ENCODE results near the gene PHLDB2. TPM values are rescaled to one million over a fixed set of nuclear protein-coding genes. Genes with fewer than 3 reads are reported as not detected.

The PHLDB2 gene
- total RNA-seq, 2 experiments from 2014 or later, result 1.2 to 2.4 TPM

GRCh38 chr3:112017091-112017490 is 158.0 kb downstream of the PHLDB2 start:
- intact Hi-C loops (cut with micrococcal nuclease), result no loop called here
- no peaks in the 10 kb centered on the region for H3K36me3 Mint-ChIP-seq (ENCODE audit: low read depth)
- no peak overlapping the region for H3K27ac Mint-ChIP-seq
- no peak for TF ChIP-seq CTCF (IDR thresholded peaks at IDR 0.05)
- ATAC-seq (no peak), DNase-seq (no peak)
- peaks cover 21% of the 10 kb centered on the region for H3K4me1 Mint-ChIP-seq (ENCODE audit: low read depth)
- ChIA-PET CTCF (interaction anchor here (1.0 to 8.4 kb wide), 7 partner anchors 14 to 301 kb away, joined by 3 to 477 read pairs (median 74); partner anchors contain the start of genes ABHD10 and TAGLN3), POLR2A (no interaction called here)
- H3K4me3 Mint-ChIP-seq, result no peak overlapping the region
- no peaks in the 10 kb centered on the region for H3K27me3 Mint-ChIP-seq
- H3K9me3 Mint-ChIP-seq, result peaks cover 2% of the 10 kb centered on the region

GRCh38 chr3:112018712-112019111 is 159.6 kb downstream of the PHLDB2 start:
- intact Hi-C loops (cut with micrococcal nuclease), result no loop called here
- Mint-ChIP-seq H3K36me3 (ENCODE audit: low read depth) (no peaks in the 10 kb centered on the region), H3K4me3 (no peak overlapping the region)

GRCh38 chr3:112019716-112020115 is 160.7 kb downstream of the PHLDB2 start:
- no peak for DNase-seq
- intact Hi-C loops (cut with micrococcal nuclease), result no loop called here
- no peak overlapping the region for H3K4me3 Mint-ChIP-seq
- no peak for ATAC-seq
- H3K27me3 Mint-ChIP-seq, result no peaks in the 10 kb centered on the region
- TF ChIP-seq CTCF (IDR thresholded peaks at IDR 0.05), result no peak
- no peaks in the 10 kb centered on the region for H3K36me3 Mint-ChIP-seq (ENCODE audit: low read depth)
- ChIA-PET POLR2A (no interaction called here), CTCF (interaction anchor here (0.6 kb wide), 1 partner anchor 46 kb away, joined by 3 read pairs; no protein-coding TSS in a partner anchor)
- H3K27ac Mint-ChIP-seq, result no peak overlapping the region
- peaks cover 2% of the 10 kb centered on the region for H3K9me3 Mint-ChIP-seq
- H3K4me1 Mint-ChIP-seq (ENCODE audit: low read depth), result peaks cover 7% of the 10 kb centered on the region

More at GRCh38 chr3:112018712-112019111, 159.6 kb downstream of the PHLDB2 start:
- no peak for TF ChIP-seq CTCF (IDR thresholded peaks at IDR 0.05)
- ChIA-PET POLR2A (no interaction called here), CTCF (interaction anchor here (6.7 kb wide), 1 partner anchor 24 kb away, joined by 74 read pairs; no protein-coding TSS in a partner anchor)
- DNase-seq, result no peak
- Mint-ChIP-seq H3K9me3 (peaks cover 2% of the 10 kb centered on the region), H3K27me3 (no peaks in the 10 kb centered on the region), H3K27ac (no peak overlapping the region), H3K4me1 (ENCODE audit: low read depth) (peaks cover 11% of the 10 kb centered on the region)
- ATAC-seq, result no peak

- intact Hi-C loops (cut with micrococcal nuclease), result no loop called here
- Mint-ChIP-seq H3K4me3 (no peak overlapping the region), H3K4me1 (ENCODE audit: low read depth) (peaks cover 7% of the 10 kb centered on the region), H3K27ac (no peak overlapping the region), H3K9me3 (peaks cover 2% of the 10 kb centered on the region), H3K36me3 (ENCODE audit: low read depth) (no peaks in the 10 kb centered on the region), H3K27me3 (no peaks in the 10 kb centered on the region)
- ATAC-seq, result no peak
- POLR2A ChIA-PET, result no interaction called here
- DNase-seq, result no peak
- TF ChIP-seq CTCF (IDR thresholded peaks at IDR 0.05), result no peak
- CTCF ChIA-PET, result interaction anchor here (1.0 kb wide), 1 partner anchor 23 kb away, joined by 5 read pairs; no protein-coding TSS in a partner anchor
These were observed 161.6 kb downstream of the PHLDB2 start for GRCh38 chr3:112020674-112021085.

Other genes starting within 250 kb of the PHLDB2 start
- gene PLCXD2, start 184.6 kb upstream of the PHLDB2 start, total RNA-seq, result 10 to 100 TPM; 10.8 to 11.4 TPM
- 10 to 100 TPM; 59.4 to 66.5 TPM for gene ABHD10, start 119.8 kb downstream of the PHLDB2 start, total RNA-seq
- gene TAGLN3, start 139.7 kb downstream of the PHLDB2 start, total RNA-seq, result 1 to 10 TPM in 1 of 2 experiments, under 1 TPM in 1; 0.89 to 1.2 TPM
- not detected for gene TMPRSS7, start 175.5 kb downstream of the PHLDB2 start, total RNA-seq
- gene C3orf52, start 227.1 kb downstream of the PHLDB2 start, total RNA-seq, result 1 to 10 TPM; 2.0 to 3.3 TPM

Data from activated CD8-positive, alpha-beta T cell treated with anti-CD3 and anti-CD28 coated beads for 36 hours (primary cell).